ENCODE results near the gene SHC2. TPM values are rescaled to one million over a fixed set of nuclear protein-coding genes. Genes with fewer than 3 reads are reported as not detected.
A peak's percentile ranks its signal among the peaks of the same experiment; 100 is the strongest.

The SHC2 gene
- total and polyA plus RNA-seq, 9 of the 15 experiments (the other 6 are each of a cell fraction or from before 2014, with no cell fraction given), result 0.14 to 0.36 (median 0.17) TPM; not detected in 5

DNA sequence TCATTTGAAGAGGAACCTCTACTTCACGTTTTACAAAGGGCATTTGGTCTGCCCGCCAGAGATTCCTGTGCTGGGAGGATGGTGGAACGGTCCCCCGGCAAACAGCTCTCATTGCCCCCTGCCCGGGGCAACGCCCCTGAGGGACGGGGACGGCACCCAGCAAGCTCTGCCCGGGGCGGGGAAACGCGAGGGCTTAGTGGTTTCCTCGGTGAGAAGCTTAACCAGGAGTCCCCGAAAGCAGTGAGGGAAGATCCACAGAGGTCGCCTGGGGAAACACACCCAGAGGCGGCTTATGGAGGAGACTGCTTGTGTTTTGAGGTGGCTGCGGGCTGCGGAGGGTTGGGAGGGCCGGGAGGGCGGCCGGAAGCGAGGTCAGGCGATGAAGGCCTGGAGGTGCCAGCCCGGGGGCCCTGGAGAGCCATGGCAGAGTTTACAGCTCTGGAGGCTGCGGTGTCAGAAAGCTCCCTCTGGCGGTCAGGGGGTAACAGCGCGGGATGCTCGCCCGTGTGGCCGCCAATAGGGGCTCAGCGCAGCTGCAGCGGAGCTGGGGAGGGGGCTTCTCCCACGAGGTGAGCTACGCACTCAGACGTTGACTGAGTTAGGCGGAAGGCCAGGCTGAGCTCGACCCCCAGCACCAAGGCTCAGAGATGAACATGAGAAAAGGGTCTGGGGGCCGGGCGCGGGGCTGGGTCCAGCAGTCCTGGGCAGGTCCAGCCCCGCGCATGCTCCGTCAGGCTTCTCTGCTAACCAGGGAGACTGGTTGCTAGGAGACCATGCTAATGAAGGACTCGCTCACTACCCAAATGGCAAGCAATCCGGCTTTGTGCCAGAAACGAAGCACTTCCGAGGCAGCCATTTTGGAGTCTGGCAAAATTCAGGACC is 45.8 kb upstream of the SHC2 start (continued):
- TF ChIP-seq ATF3 (IDR thresholded peaks at IDR 0.05) (no peak; the same call in 1 of the 2 replicates), ATF3 (CRISPR knock-in tag; conservative IDR thresholded peaks at IDR 0.05) (no peak), KDM1A (IDR thresholded peaks at IDR 0.05) (peak in 1 of 2 experiments; percentile 74; a peak in 2 of 4 replicates), SAFB (IDR thresholded peaks at IDR 0.05; ENCODE audit: borderline replicate concordance, low read depth, low read length) (no peak), ZNF592 (IDR thresholded peaks at IDR 0.05) (peak; percentile 65; the same call in 1 of the 2 replicates), CHD1 (IDR thresholded peaks at IDR 0.05; ENCODE audit: low read length) (no peak), YY1 (IDR thresholded peaks at IDR 0.05; ENCODE audit: borderline replicate concordance in 1 of 3, control insufficient read depth in 1 of 3, extremely low read depth in 1 of 3, insufficient read depth in 3 of 3, insufficient read length in 1 of 3, insufficient replicate concordance in 2 of 3, low read depth in 1 of 3, low read length in 2 of 3) (peak in 1 of 3 experiments; percentile 47), CC2D1A (IDR thresholded peaks at IDR 0.05) (no peak), ZSCAN29 (IDR thresholded peaks at IDR 0.05) (no peak), CTBP1 (IDR thresholded peaks at IDR 0.05; ENCODE audit: borderline replicate concordance) (peak; percentile 87; the same call in 1 of the 2 replicates), HDAC2 (IDR thresholded peaks at IDR 0.05) (peak; percentile 76; the same call in 1 of the 2 replicates), ILK (tag; IDR thresholded peaks at IDR 0.05; ENCODE audit: borderline replicate concordance, low read depth) (no peak), HDAC1 (IDR thresholded peaks at IDR 0.05) (peak in 1 of 2 experiments; percentile 68; a peak in 2 of 4 replicates), HNRNPL (IDR thresholded peaks at IDR 0.05; ENCODE audit: low read depth, low read length) (peak; percentile 26; the same call in 1 of the 2 replicates), CBX2 (IDR thresholded peaks at IDR 0.05; ENCODE audit: insufficient read depth, low read length, poor library complexity, severe bottlenecking) (no peak), EHMT2 (IDR thresholded peaks at IDR 0.05) (no peak), HEY1 (CRISPR knock-in tag; IDR thresholded peaks at IDR 0.05; ENCODE audit: borderline replicate concordance) (no peak), TBL1XR1 (IDR thresholded peaks at IDR 0.05; ENCODE audit: low read length in 2 of 2) (no peak), NEUROD1 (IDR thresholded peaks at IDR 0.05; ENCODE audit: borderline replicate concordance, low read depth, low read length, partially characterized antibody) (no peak), ZNF184 (CRISPR knock-in tag; IDR thresholded peaks at IDR 0.05) (no peak), ZBTB2 (IDR thresholded peaks at IDR 0.05) (peak; percentile 90)

All from K562 (cell line).